GM12864 (cell line): ENCODE results near the gene ADAMTS14.

ENCODE experiments used
- DNase-seq: peaks from one replicate; pipeline ENCODE4 v3.0.0-alpha.2; 2011; ENCODE audit warnings: low read depth
- H3K4me3 ChIP-seq: 2 replicates; pipeline ENCODE4 v1.5.1; 2011; ENCODE audit warnings: mild to moderate bottlenecking, low read depth, low read length, control low read depth
- CTCF ChIP-seq: IDR thresholded peaks from 2 replicates; pipeline ENCODE4 v1.5.1; 2011; ENCODE audit warnings: low read depth, mild to moderate bottlenecking, moderate library complexity, low read length, control low read depth, inconsistent platforms; ENCODE audit errors: missing control alignments

Gene ADAMTS14

GRCh38 chr10:70702190-70702763 is 30.0 kb downstream of the ADAMTS14 start:
- no peak overlapping the region for H3K4me3 ChIP-seq
- TF ChIP-seq CTCF = no peak
- DNase-seq = no peak

GRCh38 chr10:70704211-70704610 is 31.9 kb downstream of the ADAMTS14 start:
- DNase-seq = no peak
- no peak overlapping the region for H3K4me3 ChIP-seq
- TF ChIP-seq CTCF = no peak

- no peak for TF ChIP-seq CTCF
- DNase-seq = no peak
- no peak overlapping the region for H3K4me3 ChIP-seq
Measured at GRCh38 chr10:70705121-70705861, 33.0 kb downstream of the ADAMTS14 start.

- no peak for TF ChIP-seq CTCF
- no peak overlapping the region for H3K4me3 ChIP-seq
- no peak for DNase-seq
Measured at GRCh38 chr10:70711177-70711576, 38.9 kb downstream of the ADAMTS14 start.

- no peak overlapping the region for H3K4me3 ChIP-seq
- no peak for DNase-seq
- no peak for TF ChIP-seq CTCF
Measured at GRCh38 chr10:70711911-70712310, 39.6 kb downstream of the ADAMTS14 start.

- H3K4me3 ChIP-seq = no peak overlapping the region
- TF ChIP-seq CTCF = no peak
- no peak for DNase-seq
Measured at GRCh38 chr10:70714245-70714644, 41.9 kb downstream of the ADAMTS14 start.

GRCh38 chr10:70714951-70715350 is 42.6 kb downstream of the ADAMTS14 start:
- H3K4me3 ChIP-seq = no peak overlapping the region
- TF ChIP-seq CTCF = no peak
- DNase-seq = no peak
